CD4-positive, alpha-beta T cell treated with Interleukin-12 subunit alpha and Interleukin-12 subunit beta, for 1 hour (primary cell): ENCODE results near the gene TTC23L.
"Not testable (repeated sequence)": the region's sequence is repeated elsewhere in the genome, so short reads cannot be mapped to it uniquely, and the experiment has no call there.

ENCODE experiments used
- DNase-seq: peaks from one replicate; pipeline ENCODE4 v3.0.0-alpha.2; 2020

Gene TTC23L

GRCh38 chr5:34838785-34839714, at the start of gene TTC23L:
Gene TTC23L, plus strand, starts transcription at chr5:34839164. Its CDS starts 1,508 bp downstream, at chr5:34840672.
- peak; percentile 93 for DNase-seq

GRCh38 chr5:34789639-34790038, 49.3 kb upstream of the TTC23L start:
- no peak for DNase-seq

- DNase-seq = no peak
These were observed 48.9 kb upstream of the TTC23L start for GRCh38 chr5:34790069-34790468.

GRCh38 chr5:34791761-34792244, 47.2 kb upstream of the TTC23L start:
- DNase-seq = no peak

- no peak for DNase-seq
These were observed 36.0 kb upstream of the TTC23L start for GRCh38 chr5:34802834-34803563.

GRCh38 chr5:34803974-34804732, 34.8 kb upstream of the TTC23L start:
- no peak for DNase-seq

- no peak for DNase-seq
These were observed 34.1 kb upstream of the TTC23L start for GRCh38 chr5:34804913-34805312.

GRCh38 chr5:34806532-34806931, 32.4 kb upstream of the TTC23L start:
- DNase-seq = no peak

- DNase-seq = no peak
These were observed 27.3 kb upstream of the TTC23L start for GRCh38 chr5:34811706-34812105.

GRCh38 chr5:34813509-34813908, 25.5 kb upstream of the TTC23L start:
- DNase-seq = no peak

- DNase-seq = no peak
These were observed 21.2 kb upstream of the TTC23L start for GRCh38 chr5:34817558-34818351.

GRCh38 chr5:34818717-34819116, 20.2 kb upstream of the TTC23L start:
- DNase-seq = no peak

GRCh38 chr5:34820593-34820992, 18.4 kb upstream of the TTC23L start:
- no peak for DNase-seq

GRCh38 chr5:34822956-34823715, 15.8 kb upstream of the TTC23L start:
- no peak for DNase-seq

- no peak for DNase-seq
These were observed 12.6 kb upstream of the TTC23L start for GRCh38 chr5:34826347-34826746.

GRCh38 chr5:34827588-34828506, 11.1 kb upstream of the TTC23L start:
- no peak for DNase-seq

- not testable (repeated sequence) for DNase-seq
These were observed 8.1 kb upstream of the TTC23L start for GRCh38 chr5:34830827-34831226.

GRCh38 chr5:34831303-34831702, 7.7 kb upstream of the TTC23L start:
- DNase-seq = no peak

GRCh38 chr5:34832568-34832967, 6.4 kb upstream of the TTC23L start:
- no peak for DNase-seq

- no peak for DNase-seq
These were observed 5.9 kb upstream of the TTC23L start for GRCh38 chr5:34833090-34833489.
